SH-SY5Y (cell line): Measurements from ENCODE around the gene GBGT1.

Experiments
- GATA2 ChIP-seq: IDR thresholded peaks from 2 replicates; pipeline ENCODE4 v1.6.1; 2011; ENCODE audit warnings: mild to moderate bottlenecking, low read depth, low read length
- GATA3 ChIP-seq: IDR thresholded peaks from 2 replicates; pipeline ENCODE4 v1.6.1; 2011; ENCODE audit warnings: low read depth, mild to moderate bottlenecking, low read length, moderate library complexity

- TF ChIP-seq GATA2 (no peak), GATA3 (no peak)
Observed at GRCh38 chr9:133148199-133149129, 15.2 kb downstream of the GBGT1 start.
